GM18498 (cell line): ENCODE measurements around the gene FNDC11.
A peak's percentile ranks its signal among the peaks of the same experiment; 100 is the strongest.

Experiments
- ATAC-seq: cut with Tn5 transposase; IDR thresholded peaks from one replicate; pipeline ENCODE4 v1.9.1; 2021; ENCODE audit warnings: mild to moderate bottlenecking, moderate library complexity; ENCODE audit not compliant: unreplicated experiment

The FNDC11 gene

GRCh38 chr20:63522981-63523611 is 30.9 kb upstream of the FNDC11 start:
- no peak for ATAC-seq

GRCh38 chr20:63525185-63525584 is 28.8 kb upstream of the FNDC11 start:
- ATAC-seq = no peak

GRCh38 chr20:63525971-63526370 is 28.0 kb upstream of the FNDC11 start:
- ATAC-seq = no peak

- no peak for ATAC-seq
These were observed 26.8 kb upstream of the FNDC11 start for GRCh38 chr20:63527184-63527583.

GRCh38 chr20:63529180-63529860 is 24.6 kb upstream of the FNDC11 start:
- no peak for ATAC-seq

GRCh38 chr20:63529861-63530787 is 23.8 kb upstream of the FNDC11 start:
- ATAC-seq = no peak

GRCh38 chr20:63530788-63531160 is 23.2 kb upstream of the FNDC11 start:
- ATAC-seq = no peak

- ATAC-seq = no peak
These were observed 22.1 kb upstream of the FNDC11 start for GRCh38 chr20:63531686-63532448.

- no peak for ATAC-seq
These were observed 21.4 kb upstream of the FNDC11 start for GRCh38 chr20:63532449-63532971.

GRCh38 chr20:63533388-63533787 is 20.6 kb upstream of the FNDC11 start:
- no peak for ATAC-seq

GRCh38 chr20:63533871-63534393 is 20.0 kb upstream of the FNDC11 start:
- no peak for ATAC-seq

- ATAC-seq = no peak
These were observed 19.5 kb upstream of the FNDC11 start for GRCh38 chr20:63534427-63534830.

GRCh38 chr20:63534831-63535651 is 18.9 kb upstream of the FNDC11 start:
- no peak for ATAC-seq

- no peak for ATAC-seq
These were observed 17.6 kb upstream of the FNDC11 start for GRCh38 chr20:63536241-63536977.

- peak; percentile 11 for ATAC-seq
These were observed 16.9 kb upstream of the FNDC11 start, which contains the start of gene PTK6 for GRCh38 chr20:63536997-63537524. Gene PTK6 (minus strand): TSS chr20:63537376. CDS start chr20:63537314, 62 bp downstream.

- peak; percentile 87 for ATAC-seq
These were observed 16.3 kb upstream of the FNDC11 start for GRCh38 chr20:63537525-63538203.

GRCh38 chr20:63538204-63539091 is 15.5 kb upstream of the FNDC11 start:
- no peak for ATAC-seq
